HCT116 (cell line): Measurements from ENCODE around the gene SLC25A42. TPM values are rescaled to one million over a fixed set of nuclear protein-coding genes. Genes with fewer than 3 reads are reported as not detected.

Source experiments
- ATAC-seq: fragments of 200-7000 bp; cut with Tn5 transposase; 2 replicates; pipeline ENCODE4 v1.9.1; 2020; ENCODE audit warnings: mild to moderate bottlenecking, moderate library complexity
- BruUV-seq: library from RNA; stranded (reverse); fragments of 400-500 nt; replicated peaks from 2 replicates; lab custom pipeline; 2021; lab: Mats Ljungman, UMichigan
- CTCF ChIA-PET: fragments of 300-600 bp; sonication (Branson Sonifier 250); formaldehyde crosslinking; loops from one replicate; lab custom pipeline; 2021; ENCODE audit warnings: antibody characterized with exemption; lab: Charles Lee
- POLR2A ChIA-PET: fragments of 300-600, 350-600 bp; sonication (Branson Sonifier 250); formaldehyde crosslinking; loops from one replicate; lab custom pipeline; 2021; ENCODE audit warnings: antibody characterized with exemption; lab: Charles Lee
- RAD21 ChIA-PET, 2 experiments: fragments of 300-600 bp; sonication (Branson Sonifier 250); formaldehyde crosslinking; loops; one replicate each; lab custom pipeline; 2023; ENCODE audit warnings: low total read pairs in 2 of 2; ENCODE audit not compliant: uncharacterized antibody in 2 of 2, unreplicated experiment in 2 of 2, low non-redundant PET in 1 of 2; lab: Charles Lee
- DNase-seq: peaks from one replicate; pipeline ENCODE4 v3.0.0-alpha.2; 2010; ENCODE audit warnings: low read depth, low spot score
- H2AFZ ChIP-seq: fragments of 200-600 bp; shearing (Covaris generic), sonication (generic); 2 replicates; pipeline ENCODE4 v1.6.1; 2017; ENCODE audit warnings: low read depth, mixed run types, mixed read lengths, antibody characterized with exemption, low read length; ENCODE audit not compliant: poor library complexity, severe bottlenecking
- H3K27ac ChIP-seq: 2 replicates; pipeline ENCODE4 v1.5.1; 2012; ENCODE audit warnings: low read depth, low read length
- H3K27me3 ChIP-seq: fragments of 200-600 bp; sonication (generic); 2 replicates; pipeline ENCODE4 v1.6.1; 2016; ENCODE audit warnings: mixed run types, low read length, mixed read lengths; ENCODE audit not compliant: insufficient read depth
- H3K36me3 ChIP-seq, 2 experiments: fragments of 200-500 bp in 1 of 2; fragments of 200-600 bp in 1 of 2; sonication (Bioruptor generic) in 1 of 2; sonication (generic) in 1 of 2; 2 replicates each; pipeline versions ENCODE4 v1.5.1 to v1.6.1; 2014 to 2016; ENCODE audit warnings: low read length in 2 of 2, inconsistent platforms in 1 of 2, mixed read lengths in 1 of 2, mixed run types in 1 of 2; ENCODE audit not compliant: insufficient read depth in 2 of 2, control insufficient read depth in 1 of 2
- H3K4me1 ChIP-seq, 2 experiments: fragments of 200-600 bp in 1 of 2; sonication (generic) in 1 of 2; 2 replicates each; pipeline versions ENCODE4 v1.5.1 to v1.6.1; 2012 to 2017; ENCODE audit warnings: low read length in 2 of 2, inconsistent platforms in 1 of 2, mild to moderate bottlenecking in 1 of 2, mixed read lengths in 1 of 2, mixed run types in 1 of 2, moderate library complexity in 1 of 2; ENCODE audit not compliant: insufficient read depth in 2 of 2, control insufficient read depth in 1 of 2
- H3K4me2 ChIP-seq: fragments of 200-600 bp; sonication (generic); 2 replicates; pipeline ENCODE4 v1.6.1; 2017; ENCODE audit warnings: mixed run types, low read length, mixed read lengths
- H3K4me3 ChIP-seq, 2 experiments: fragments of 200-600 bp in 1 of 2; sonication (generic) in 1 of 2; replicated peaks in 1 of 2; 2 replicates each; pipeline ENCODE4 v1.5.1; 2011 to 2016; ENCODE audit warnings: low read length in 2 of 2, control low read depth in 1 of 2, low read depth in 1 of 2, mild to moderate bottlenecking in 1 of 2, mixed read lengths in 1 of 2, mixed run types in 1 of 2
- H3K79me2 ChIP-seq: fragments of 200-600 bp; sonication (generic); 2 replicates; pipeline ENCODE4 v1.6.1; 2017; ENCODE audit warnings: mild to moderate bottlenecking, mixed run types, low read length, moderate library complexity, mixed read lengths; ENCODE audit not compliant: insufficient read depth
- H3K9ac ChIP-seq: fragments of 200-600 bp; sonication (generic); 2 replicates; pipeline ENCODE4 v1.6.1; 2016; ENCODE audit warnings: low read length, mixed read lengths
- H3K9me2 ChIP-seq: fragments of 200-600 bp; sonication (generic), shearing (Covaris generic); 2 replicates; pipeline ENCODE4 v1.6.1; 2017; ENCODE audit warnings: mixed run types, mild to moderate bottlenecking, moderate library complexity; ENCODE audit not compliant: insufficient read depth
- H3K9me3 ChIP-seq, 2 experiments: fragments of 200-500 bp in 1 of 2; fragments of 200-600 bp in 1 of 2; sonication (Bioruptor generic) in 1 of 2; sonication (generic) in 1 of 2; 2 replicates each; pipeline ENCODE4 v1.6.1; 2014 to 2017; ENCODE audit warnings: low read length in 2 of 2, mixed read lengths in 2 of 2, inconsistent platforms in 1 of 2, low read depth in 1 of 2, mild to moderate bottlenecking in 1 of 2, mixed run types in 1 of 2, moderate library complexity in 1 of 2; ENCODE audit not compliant: control insufficient read depth in 1 of 2, insufficient read depth in 1 of 2
- H4K20me1 ChIP-seq: fragments of 200-600 bp; sonication (generic), shearing (Covaris generic); 2 replicates; pipeline ENCODE4 v1.6.1; 2017; ENCODE audit warnings: mixed run types, mild to moderate bottlenecking, moderate library complexity; ENCODE audit not compliant: insufficient read depth
- POLR2A ChIP-seq: IDR thresholded peaks from 2 replicates; pipeline ENCODE4 v1.7.0; 2011; ENCODE audit warnings: borderline replicate concordance; ENCODE audit not compliant: insufficient read depth, insufficient read length; ENCODE audit errors: extremely low read depth
- SIN3A ChIP-seq: IDR thresholded peaks from 2 replicates; pipeline ENCODE4 v1.6.1; 2012; ENCODE audit warnings: low read depth
- intact Hi-C: fragments of 100-400 bp; cut with micrococcal nuclease; formaldehyde crosslinking; loops from 2 replicates; pipeline ENCODE4 v1.10.0; 2022
- total RNA-seq: library from RNA; stranded (reverse); gene quantifications from one replicate; pipeline ENCODE4 v1.2.1, GENCODE V29; 2021; ENCODE audit not compliant: unreplicated experiment
- TF ChIP-seq, protein P1 (sequence below): IDR thresholded peaks from 2 replicates; pipeline ENCODE4 v1.6.1; 2012
- TF ChIP-seq, protein P2 (sequence below): IDR thresholded peaks from 2 replicates; pipeline ENCODE4 v1.6.1; 2012; ENCODE audit warnings: low read depth

SLC25A42 gene
- total RNA-seq, 1 experiment from 2014 or later: 10.2 TPM

DNA sequence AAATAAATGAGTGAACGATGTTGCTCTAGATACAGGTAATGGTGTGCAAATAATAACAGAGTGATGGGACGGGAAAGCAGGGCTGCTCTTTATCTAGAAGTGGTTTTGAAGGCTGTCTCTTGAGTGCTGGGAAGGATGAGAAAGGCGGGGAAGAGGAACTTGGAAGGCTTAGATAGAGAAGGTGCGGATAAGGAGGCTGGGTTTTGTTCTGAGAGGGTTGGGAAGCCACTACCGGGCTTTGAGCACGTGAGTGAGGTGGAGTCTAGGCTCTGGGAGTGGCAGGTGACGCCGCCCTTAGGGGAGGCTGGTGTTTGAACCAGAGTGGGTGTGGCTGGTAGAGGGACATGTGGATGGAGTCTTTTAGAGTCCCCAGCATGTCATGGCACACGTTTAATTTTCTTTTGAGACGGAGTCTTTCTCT lies 29.6 kb upstream of the SLC25A42 start:
- Histone ChIP-seq H3K79me2 (peaks cover 86% of the 10 kb centered on the region), H3K9ac (peak overlapping the region; percentile 96), H3K4me3 (peak overlapping the region; percentile 96 to 97), H3K27ac (peak overlapping the region; percentile 90), H3K36me3 (peaks cover 7 to 33% of the 10 kb centered on the region in 2 experiments; a peak in 2 of 4 replicates), H3K27me3 (no peaks in the 10 kb centered on the region), H3K4me2 (peak overlapping the region; percentile 93), H3K9me2 (no peaks in the 10 kb centered on the region), H3K4me1 (peaks cover 9 to 18% of the 10 kb centered on the region in 2 experiments), H3K9me3 (peaks cover 0 to 8% of the 10 kb centered on the region in 2 experiments; a peak in 1 of 4 replicates), H4K20me1 (no peaks in the 10 kb centered on the region), H2AFZ (no peak overlapping the region)
- ChIA-PET CTCF (no interaction called here), RAD21 (no interaction called here), POLR2A (no interaction called here)
- TF ChIP-seq POLR2A: peak; percentile 33
- TF ChIP-seq, protein P1, sequence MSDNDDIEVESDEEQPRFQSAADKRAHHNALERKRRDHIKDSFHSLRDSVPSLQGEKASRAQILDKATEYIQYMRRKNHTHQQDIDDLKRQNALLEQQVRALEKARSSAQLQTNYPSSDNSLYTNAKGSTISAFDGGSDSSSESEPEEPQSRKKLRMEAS: no peak; the same call in 1 of the 2 replicates
- TSS peak; percentile 72 for BruUV-seq
- DNase-seq (peak; percentile 60), ATAC-seq (peak; percentile 82)
- intact Hi-C loops: no loop called here

DNA sequence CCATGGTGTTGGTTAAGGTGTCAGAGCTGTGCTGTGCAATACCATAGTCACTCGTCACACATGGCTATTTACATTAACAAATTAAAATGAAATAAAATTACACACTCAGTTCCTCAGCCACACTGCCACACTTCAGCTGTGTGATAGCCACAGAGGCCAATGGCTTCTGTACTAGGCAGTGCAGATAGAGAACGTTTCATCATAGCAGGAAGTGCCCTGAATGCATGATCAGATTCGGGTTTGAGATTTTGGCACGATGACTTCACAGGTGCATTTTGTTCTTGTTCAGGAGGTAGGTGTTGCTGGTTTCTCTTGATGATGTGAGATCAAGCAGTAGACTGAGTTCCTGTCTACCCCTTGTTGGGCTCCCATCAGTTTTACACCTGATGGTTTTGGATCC lies 23.9 kb upstream of the SLC25A42 start:
- RAD21 ChIA-PET: no interaction called here
- no TSS peak for BruUV-seq
- TF ChIP-seq, protein P1: no peak
- TF ChIP-seq, protein P2, sequence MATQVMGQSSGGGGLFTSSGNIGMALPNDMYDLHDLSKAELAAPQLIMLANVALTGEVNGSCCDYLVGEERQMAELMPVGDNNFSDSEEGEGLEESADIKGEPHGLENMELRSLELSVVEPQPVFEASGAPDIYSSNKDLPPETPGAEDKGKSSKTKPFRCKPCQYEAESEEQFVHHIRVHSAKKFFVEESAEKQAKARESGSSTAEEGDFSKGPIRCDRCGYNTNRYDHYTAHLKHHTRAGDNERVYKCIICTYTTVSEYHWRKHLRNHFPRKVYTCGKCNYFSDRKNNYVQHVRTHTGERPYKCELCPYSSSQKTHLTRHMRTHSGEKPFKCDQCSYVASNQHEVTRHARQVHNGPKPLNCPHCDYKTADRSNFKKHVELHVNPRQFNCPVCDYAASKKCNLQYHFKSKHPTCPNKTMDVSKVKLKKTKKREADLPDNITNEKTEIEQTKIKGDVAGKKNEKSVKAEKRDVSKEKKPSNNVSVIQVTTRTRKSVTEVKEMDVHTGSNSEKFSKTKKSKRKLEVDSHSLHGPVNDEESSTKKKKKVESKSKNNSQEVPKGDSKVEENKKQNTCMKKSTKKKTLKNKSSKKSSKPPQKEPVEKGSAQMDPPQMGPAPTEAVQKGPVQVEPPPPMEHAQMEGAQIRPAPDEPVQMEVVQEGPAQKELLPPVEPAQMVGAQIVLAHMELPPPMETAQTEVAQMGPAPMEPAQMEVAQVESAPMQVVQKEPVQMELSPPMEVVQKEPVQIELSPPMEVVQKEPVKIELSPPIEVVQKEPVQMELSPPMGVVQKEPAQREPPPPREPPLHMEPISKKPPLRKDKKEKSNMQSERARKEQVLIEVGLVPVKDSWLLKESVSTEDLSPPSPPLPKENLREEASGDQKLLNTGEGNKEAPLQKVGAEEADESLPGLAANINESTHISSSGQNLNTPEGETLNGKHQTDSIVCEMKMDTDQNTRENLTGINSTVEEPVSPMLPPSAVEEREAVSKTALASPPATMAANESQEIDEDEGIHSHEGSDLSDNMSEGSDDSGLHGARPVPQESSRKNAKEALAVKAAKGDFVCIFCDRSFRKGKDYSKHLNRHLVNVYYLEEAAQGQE: no peak
- TF ChIP-seq SIN3A: no peak
- TF ChIP-seq, all 23 proteins: peak for 0
- Histone ChIP-seq H4K20me1 (no peaks in the 10 kb centered on the region), H3K4me1 (no peaks in the 10 kb centered on the region), H3K4me3 (no peak overlapping the region), H3K27ac (no peak overlapping the region), H3K36me3 (peaks cover 10 to 40% of the 10 kb centered on the region in 2 experiments; a peak in 3 of 4 replicates), H3K4me2 (no peak overlapping the region), H3K79me2 (peaks cover 75% of the 10 kb centered on the region), H3K9ac (no peak overlapping the region), H3K9me3 (peaks cover 0 to 8% of the 10 kb centered on the region in 2 experiments; a peak in 1 of 4 replicates), H2AFZ (no peak overlapping the region), H3K9me2 (no peaks in the 10 kb centered on the region), H3K27me3 (no peaks in the 10 kb centered on the region)
- ChIA-PET CTCF (no interaction called here), POLR2A (no interaction called here)
- no peak for ATAC-seq
- intact Hi-C loops: loop anchor here (10.0 kb wide), 1 partner anchor 305 kb away; no protein-coding TSS in a partner anchor
- DNase-seq: no peak
